RWPE2 (cell line): Measurements from ENCODE around the gene ASTN1.

Source experiments
- ATAC-seq: fragments of 200-7000 bp; cut with Tn5 transposase; 3 replicates; pipeline ENCODE4 v1.9.1; 2021; ENCODE audit warnings: low read depth
- DNase-seq: peaks from one replicate; pipeline ENCODE4 v3.0.0-alpha.2; 2020; ENCODE audit warnings: low spot score
- H3K27ac ChIP-seq: fragments of 450-650 bp; 2 replicates; pipeline ENCODE4 v1.5.1; 2017; ENCODE audit warnings: mild to moderate bottlenecking; ENCODE audit not compliant: poor library complexity, severe bottlenecking
- H3K27me3 ChIP-seq: fragments of 250-450 bp; sonication (Bioruptor Pico); 2 replicates; pipeline ENCODE4 v1.5.1; 2021; ENCODE audit warnings: mild to moderate bottlenecking, moderate library complexity; ENCODE audit not compliant: insufficient read depth, poor library complexity, severe bottlenecking
- H3K36me3 ChIP-seq: fragments of 250-450 bp; sonication (Bioruptor Pico); 2 replicates; pipeline ENCODE4 v1.5.1; 2020; ENCODE audit warnings: low read depth, mild to moderate bottlenecking, moderate library complexity
- H3K4me1 ChIP-seq: fragments of 250-450 bp; sonication (Bioruptor Pico); 2 replicates; pipeline ENCODE4 v1.5.1; 2021; ENCODE audit warnings: mild to moderate bottlenecking, moderate library complexity; ENCODE audit not compliant: insufficient read depth, poor library complexity, severe bottlenecking
- H3K4me3 ChIP-seq: fragments of 250-450 bp; sonication (Bioruptor Pico); 2 replicates; pipeline ENCODE4 v1.5.1; 2021; ENCODE audit warnings: mild to moderate bottlenecking, moderate library complexity; ENCODE audit not compliant: severe bottlenecking
- H3K9me3 ChIP-seq: fragments of 250-450 bp; sonication (Bioruptor Pico); 2 replicates; pipeline ENCODE4 v1.5.1; 2021; ENCODE audit warnings: mild to moderate bottlenecking, moderate library complexity; ENCODE audit not compliant: severe bottlenecking
- CTCF ChIP-seq: fragments of 450-650 bp; IDR thresholded peaks from one replicate; pipeline ENCODE4 v1.5.1; 2017; ENCODE audit warnings: mild to moderate bottlenecking, moderate library complexity; ENCODE audit not compliant: poor library complexity, severe bottlenecking

ASTN1 gene

DNA sequence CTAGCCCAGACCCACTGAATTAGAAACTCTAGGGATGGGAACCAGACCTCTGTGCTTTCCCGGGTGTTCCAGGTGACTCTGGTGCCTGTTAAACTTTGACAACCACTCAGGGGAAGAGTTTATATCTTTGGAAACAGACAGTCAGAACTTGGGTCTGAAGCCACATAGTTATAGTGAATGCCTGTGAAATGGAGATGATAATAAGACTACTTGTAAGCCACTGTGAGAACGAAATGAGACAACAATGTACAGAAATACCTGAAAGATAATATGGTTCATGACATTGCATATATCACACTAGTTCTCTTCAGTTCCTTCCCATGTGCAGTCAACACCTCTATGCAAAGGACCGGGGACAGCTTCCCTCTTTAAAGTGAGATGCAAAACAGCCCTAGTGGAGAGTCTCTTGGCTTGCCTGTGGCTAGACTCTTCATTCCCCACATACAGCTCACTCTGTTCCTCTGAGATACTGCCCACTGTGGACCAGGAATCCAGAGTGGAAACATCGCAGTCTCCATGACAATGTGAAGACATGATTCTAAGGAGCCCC lies 287.5 kb downstream of the ASTN1 start:
- Histone ChIP-seq H3K9me3 (no peaks in the 10 kb centered on the region), H3K4me1 (no peaks in the 10 kb centered on the region), H3K27ac (no peak overlapping the region), H3K36me3 (no peaks in the 10 kb centered on the region), H3K27me3 (peaks cover 7% of the 10 kb centered on the region), H3K4me3 (no peak overlapping the region)
- DNase-seq (no peak), ATAC-seq (no peak)
- no peak for TF ChIP-seq CTCF

DNA sequence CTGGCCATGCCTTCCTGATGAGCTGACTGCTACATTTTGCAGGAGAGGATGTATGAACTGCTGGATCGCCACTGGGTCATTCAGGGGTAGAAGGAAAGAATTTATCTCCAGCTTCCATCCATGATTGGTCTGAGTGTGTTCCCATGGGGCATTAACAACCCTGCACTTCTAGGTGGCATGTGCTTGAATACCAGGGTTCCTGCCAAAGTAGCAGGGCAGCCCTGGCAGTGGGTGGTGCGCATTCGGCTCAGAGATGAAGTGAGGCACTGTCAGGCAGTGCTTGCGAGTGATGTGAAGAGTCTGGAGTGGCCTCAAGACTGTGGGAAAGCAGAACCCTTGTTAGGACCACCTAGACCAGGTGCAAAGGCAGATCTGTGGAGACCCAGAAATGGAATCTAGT lies 294.9 kb downstream of the ASTN1 start:
- H3K27ac ChIP-seq, result no peak overlapping the region
- no peak overlapping the region for H3K4me3 ChIP-seq
- no peak for ATAC-seq
- H3K27me3 ChIP-seq, result peaks cover 10% of the 10 kb centered on the region
- no peak for TF ChIP-seq CTCF
- H3K9me3 ChIP-seq, result no peaks in the 10 kb centered on the region
- no peak for DNase-seq
- no peaks in the 10 kb centered on the region for H3K4me1 ChIP-seq
- H3K36me3 ChIP-seq, result no peaks in the 10 kb centered on the region

- ATAC-seq, result peak; percentile 51; the same call in 1 of the 3 replicates
- Histone ChIP-seq H3K4me3 (no peak overlapping the region), H3K27ac (no peak overlapping the region), H3K9me3 (no peaks in the 10 kb centered on the region), H3K36me3 (no peaks in the 10 kb centered on the region), H3K4me1 (no peaks in the 10 kb centered on the region), H3K27me3 (peaks cover 3% of the 10 kb centered on the region)
- DNase-seq, result no peak
- TF ChIP-seq CTCF, result no peak
These were observed 298.3 kb downstream of the ASTN1 start for GRCh38 chr1:176866011-176866714.

DNA sequence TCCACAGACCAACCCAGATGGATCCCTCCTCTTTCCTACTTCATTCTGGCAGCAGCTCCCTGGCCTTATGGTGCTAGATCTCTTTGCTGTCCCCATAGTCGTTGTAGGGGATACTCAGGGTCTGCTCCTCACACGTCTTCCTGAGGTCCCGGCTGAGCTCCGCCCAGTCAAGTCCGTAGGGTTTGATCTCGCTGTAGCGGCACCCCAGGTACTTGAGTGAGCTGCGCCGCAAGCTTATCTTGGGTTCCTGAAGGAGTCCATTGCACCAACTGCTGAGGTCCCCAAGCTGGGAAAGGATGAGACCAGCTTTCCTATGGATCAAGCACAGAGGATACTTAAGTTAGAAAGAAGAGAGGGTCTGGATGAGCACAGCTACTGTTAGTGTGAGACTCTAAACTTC lies 300.3 kb downstream of the ASTN1 start:
- H3K4me3 ChIP-seq, result no peak overlapping the region
- peaks cover 2% of the 10 kb centered on the region for H3K27me3 ChIP-seq
- H3K27ac ChIP-seq, result no peak overlapping the region
- H3K4me1 ChIP-seq, result no peaks in the 10 kb centered on the region
- no peak for TF ChIP-seq CTCF
- H3K9me3 ChIP-seq, result no peaks in the 10 kb centered on the region
- no peak for ATAC-seq
- no peak for DNase-seq
- H3K36me3 ChIP-seq, result no peaks in the 10 kb centered on the region

GRCh38 chr1:176863613-176864012 lies 300.9 kb downstream of the ASTN1 start:
- H3K9me3 ChIP-seq, result no peaks in the 10 kb centered on the region
- TF ChIP-seq CTCF, result no peak
- H3K36me3 ChIP-seq, result no peaks in the 10 kb centered on the region
- H3K27me3 ChIP-seq, result no peaks in the 10 kb centered on the region
- ATAC-seq, result no peak
- H3K4me3 ChIP-seq, result no peak overlapping the region
- DNase-seq, result no peak
- no peaks in the 10 kb centered on the region for H3K4me1 ChIP-seq
- no peak overlapping the region for H3K27ac ChIP-seq
